K562 (cell line): Measurements from ENCODE around the gene KRT26. TPM values are rescaled to one million over a fixed set of nuclear protein-coding genes. Genes with fewer than 3 reads are reported as not detected.

ENCODE experiments used
- ATAC-seq: fragments of 200-7000 bp; cut with Tn5 transposase; 3 replicates; pipeline ENCODE4 v1.9.1; 2020; ENCODE audit warnings: moderate library complexity
- BruUV-seq: library from RNA; stranded (reverse); fragments of 400-500 nt; replicated peaks from 2 replicates; lab custom pipeline; 2021; lab: Mats Ljungman, UMichigan
- CTCF ChIA-PET: fragments of 300-600 bp; formaldehyde crosslinking; extraction: SDS; loops from one replicate; lab custom pipeline; 2021; ENCODE audit warnings: low intra/inter-chr PET ratio; lab: Yijun Ruan, JAX
- POLR2A ChIA-PET: fragments of 300-600, 350-650 bp; sonication (Branson Sonifier 250); formaldehyde crosslinking; extraction: SDS; loops from one replicate; lab custom pipeline; 2021; ENCODE audit warnings: antibody characterized with exemption, inconsistent platforms; lab: Yijun Ruan, JAX
- DNase-seq, 4 experiments: peaks; one replicate each; pipeline versions ENCODE4 v3.0.0 to v3.0.0-alpha.2; 2011 to 2018; ENCODE audit warnings: low spot score in 3 of 4, mixed read lengths in 3 of 4; ENCODE audit errors: extremely low read depth in 1 of 4
- FAIRE-seq: peaks from 2 replicates; lab custom pipeline; 2011; peaks lifted over from hg19 to GRCh38; lab: Jason Lieb, UNC
- H2AFZ ChIP-seq: 2 replicates; pipeline ENCODE4 v1.6.0; 2011; ENCODE audit warnings: low read depth, low read length, control low read depth, inconsistent platforms
- H3K27ac ChIP-seq: fragments of 200-600 bp; 3 replicates; pipeline ENCODE4 v1.8.0; 2011; ENCODE audit warnings: low read depth, mild to moderate bottlenecking, control low read depth, inconsistent platforms, low read length, moderate library complexity, mixed read lengths; ENCODE audit errors: extremely low read depth
- H3K27me3 ChIP-seq, 2 experiments: fragments of 300-600 bp in 1 of 2; 2 replicates in 1 of 2; 3 replicates in 1 of 2; pipeline versions ENCODE4 v1.6.0 to v1.8.0; 2011; ENCODE audit warnings: inconsistent platforms in 2 of 2, low read length in 2 of 2, mild to moderate bottlenecking in 1 of 2, mixed read lengths in 1 of 2, moderate library complexity in 1 of 2; ENCODE audit not compliant: control insufficient read depth in 2 of 2, insufficient read depth in 2 of 2
- H3K36me3 ChIP-seq: fragments of 300-600 bp; 3 replicates; pipeline ENCODE4 v1.8.0; 2011; ENCODE audit warnings: mild to moderate bottlenecking, low read length, inconsistent platforms; ENCODE audit not compliant: control insufficient read depth, insufficient read depth
- H3K4me1 ChIP-seq, 2 experiments: fragments of 200-600 bp in 1 of 2; replicated peaks in 1 of 2; 2 replicates in 1 of 2; 3 replicates in 1 of 2; pipeline versions ENCODE4 v1.5.1 to v1.8.0; 2011; ENCODE audit warnings: inconsistent platforms in 2 of 2, low read length in 2 of 2, mild to moderate bottlenecking in 1 of 2, mixed read lengths in 1 of 2, moderate library complexity in 1 of 2; ENCODE audit not compliant: control insufficient read depth in 2 of 2, insufficient read depth in 2 of 2
- H3K4me2 ChIP-seq: 2 replicates; pipeline ENCODE4 v1.6.1; 2011; ENCODE audit warnings: low read length, control low read depth, inconsistent platforms, mixed read lengths; ENCODE audit not compliant: insufficient read depth
- H3K4me3 ChIP-seq: fragments of 200-600 bp; sonication (generic), shearing (Covaris generic); 2 replicates; pipeline ENCODE4 v1.5.1; 2016; ENCODE audit warnings: control low read depth, inconsistent platforms
- H3K79me2 ChIP-seq: fragments of 200-600 bp; 3 replicates; pipeline ENCODE4 v1.8.0; 2011; ENCODE audit warnings: low read length, inconsistent platforms; ENCODE audit not compliant: control insufficient read depth, insufficient read depth
- H3K9ac ChIP-seq, 2 experiments: 2 replicates each; pipeline versions ENCODE4 v1.6.0 to v1.6.1; 2011; ENCODE audit warnings: low read depth in 2 of 2, low read length in 2 of 2, control low read depth in 1 of 2, inconsistent platforms in 1 of 2, mild to moderate bottlenecking in 1 of 2, mixed read lengths in 1 of 2; ENCODE audit not compliant: insufficient read depth in 1 of 2
- H3K9me1 ChIP-seq: one replicate; pipeline ENCODE4 v1.6.0; 2011; ENCODE audit warnings: inconsistent platforms, mild to moderate bottlenecking, low read length, moderate library complexity; ENCODE audit not compliant: control insufficient read depth, insufficient read depth
- H3K9me3 ChIP-seq: replicated peaks from 2 replicates; pipeline ENCODE4 v1.5.1; 2011; ENCODE audit warnings: low read depth, low read length, inconsistent platforms; ENCODE audit not compliant: control insufficient read depth, insufficient read depth
- H4K20me1 ChIP-seq: replicated peaks from 2 replicates; pipeline ENCODE4 v1.6.1; 2011; ENCODE audit warnings: low read length, inconsistent platforms, mixed read lengths; ENCODE audit not compliant: control insufficient read depth, insufficient read depth
- ARHGAP35 ChIP-seq: fragments of 450-650 bp; IDR thresholded peaks from 2 replicates; pipeline ENCODE4 v1.6.1; 2018; ENCODE audit not compliant: partially characterized antibody
- BDP1 ChIP-seq: IDR thresholded peaks from 3 replicates; pipeline ENCODE4 v1.6.1; 2011; ENCODE audit not compliant: insufficient read length, insufficient read depth
- HNRNPLL ChIP-seq: fragments of 200-400 bp; formaldehyde crosslinking; IDR thresholded peaks from 2 replicates; pipeline ENCODE4 v1.6.1; 2017; ENCODE audit warnings: low read length, low read depth, mild to moderate bottlenecking; ENCODE audit not compliant: poor library complexity, severe bottlenecking
- MAZ ChIP-seq, 2 experiments: fragments of 450-650 bp in 1 of 2; sonication (generic) in 1 of 2; formaldehyde crosslinking; IDR thresholded peaks in 1 of 2; conservative IDR thresholded peaks in 1 of 2; 2 replicates each; pipeline versions ENCODE4 v1.4.0 to v1.5.0; 2020; ENCODE audit warnings: mild to moderate bottlenecking in 1 of 2, missing genetic modification reagents in 1 of 2
- NFIC ChIP-seq: fragments of 450-650 bp; IDR thresholded peaks from 2 replicates; pipeline ENCODE4 v1.6.1; 2017; ENCODE audit warnings: mild to moderate bottlenecking, inconsistent platforms
- NRF1 ChIP-seq, 2 experiments: fragments of 450-650 bp; IDR thresholded peaks in 1 of 2; conservative IDR thresholded peaks in 1 of 2; 2 replicates each; pipeline ENCODE4 v1.6.1; 2014; ENCODE audit warnings: mild to moderate bottlenecking in 2 of 2
- ZNF785 ChIP-seq: fragments of 250-450 bp; sonication (Bioruptor Pico); IDR thresholded peaks from 2 replicates; pipeline ENCODE4 v1.4.0; 2020; ENCODE audit warnings: mild to moderate bottlenecking
- WGBS: fragments of 100-300 bp; shearing (Covaris generic); methylation state at CpG from one replicate; pipeline ENCODE4 v1.1.6; 2016; ENCODE audit warnings: low coverage, mixed read lengths; ENCODE audit not compliant: insufficient coverage; ENCODE audit errors: missing lambda C conversion rate; 5-methylcytosine and 5-hydroxymethylcytosine counted together
- in situ Hi-C: fragments of 300-500 bp; cut with MboI; formaldehyde crosslinking; loops from 4 replicates; pipeline ENCODE4 v1.15.0; 2018; ENCODE audit warnings: inconsistent platforms, mixed read lengths
- intact Hi-C: fragments of 100-400 bp; cut with micrococcal nuclease; formaldehyde crosslinking; loops from 2 replicates; pipeline ENCODE4 v1.14.2; 2022
- polyA plus RNA-seq, 8 experiments: library from polyadenylated mRNA; depleted of rRNA in 4 of 8; stranded (reverse) in 5 of 8; unstranded in 3 of 8; fragments of >200 nt; fragmentation: Nextera tagmentation in 2 of 8; fragmentation: Illumina TruSeq in 1 of 8; extraction: Ambion mirVana in 2 of 8; extraction: Trizol in 1 of 8; gene quantifications; 2 replicates each; pipeline versions ENCODE4 v1.2.1 to v1.2.3, GENCODE V29; 2011 to 2014; ENCODE audit warnings: inconsistent platforms in 1 of 8, missing spikeins in 1 of 8
- total RNA-seq, 7 experiments: library from RNA; depleted of rRNA in 6 of 7; stranded (reverse); fragments of >200 nt in 6 of 7; fragmentation: Illumina TruSeq in 2 of 7; extraction: Trizol in 2 of 7; gene quantifications; 2 replicates each; pipeline versions ENCODE4 v1.2.1 to v1.2.3, GENCODE V29; 2011 to 2021; ENCODE audit warnings: low replicate concordance in 1 of 7
- TF ChIP-seq, protein P1 (sequence below): sonication (generic); formaldehyde crosslinking; IDR thresholded peaks from 2 replicates; pipeline ENCODE4 v1.8.1; 2023; ENCODE audit warnings: mild to moderate bottlenecking, missing genetic modification reagents

Gene KRT26
- total and polyA plus RNA-seq, 9 of the 15 experiments (the other 6 are each of a cell fraction or from before 2014, with no cell fraction given): not detected

DNA sequence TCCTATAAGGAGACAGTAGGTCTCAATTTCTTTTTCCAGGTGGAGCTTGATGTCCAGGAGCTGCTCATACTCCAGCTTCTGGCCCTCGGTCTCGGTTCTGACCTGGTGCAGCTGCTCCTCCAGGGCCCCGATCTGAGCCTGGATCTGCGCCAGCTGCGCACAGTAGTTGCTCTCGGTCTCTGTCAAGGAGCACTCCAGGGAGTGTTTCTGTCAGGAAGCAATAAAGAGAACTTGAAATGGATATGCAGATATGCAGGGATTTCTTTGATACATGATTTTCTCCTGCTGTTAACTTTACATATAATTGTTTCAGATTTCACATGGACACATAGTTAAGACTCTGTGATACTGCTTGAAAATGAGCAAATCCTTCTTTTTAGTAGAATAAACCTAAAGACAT lies 21.6 kb downstream of the KRT26 start:
- POLR2A ChIA-PET: no interaction called here
- Histone ChIP-seq H3K9me1 (no peaks in the 10 kb centered on the region), H3K79me2 (no peaks in the 10 kb centered on the region), H3K27me3 (peaks cover 14 to 21% of the 10 kb centered on the region in 2 experiments; a peak in 4 of 5 replicates), H3K36me3 (no peaks in the 10 kb centered on the region), H4K20me1 (no peaks in the 10 kb centered on the region), H2AFZ (no peak overlapping the region), H3K4me1 (no peaks in the 10 kb centered on the region), H3K4me2 (no peak overlapping the region), H3K9ac (no peak overlapping the region), H3K9me3 (no peaks in the 10 kb centered on the region), H3K4me3 (no peak overlapping the region), H3K27ac (no peak overlapping the region)
- WGBS: 6% methylated on average over 6 of the region's 6 CpGs
- in situ Hi-C loops: no loop called here
- TF ChIP-seq NFIC (peak; percentile 13; the same call in 1 of the 2 replicates), HNRNPLL (peak; percentile 53), ARHGAP35 (no peak), ZNF785 (no peak), MAZ (CRISPR knock-in tag; conservative IDR thresholded peaks at IDR 0.05 in 1 of 2, IDR thresholded peaks at IDR 0.05 in 1 of 2) (no peak), NRF1 (conservative IDR thresholded peaks at IDR 0.05 in 1 of 2, IDR thresholded peaks at IDR 0.05 in 1 of 2) (peak in 1 of 2 experiments; percentile 30; a peak in 1 of 4 replicates), BDP1 (no peak)
- TF ChIP-seq, protein P1, sequence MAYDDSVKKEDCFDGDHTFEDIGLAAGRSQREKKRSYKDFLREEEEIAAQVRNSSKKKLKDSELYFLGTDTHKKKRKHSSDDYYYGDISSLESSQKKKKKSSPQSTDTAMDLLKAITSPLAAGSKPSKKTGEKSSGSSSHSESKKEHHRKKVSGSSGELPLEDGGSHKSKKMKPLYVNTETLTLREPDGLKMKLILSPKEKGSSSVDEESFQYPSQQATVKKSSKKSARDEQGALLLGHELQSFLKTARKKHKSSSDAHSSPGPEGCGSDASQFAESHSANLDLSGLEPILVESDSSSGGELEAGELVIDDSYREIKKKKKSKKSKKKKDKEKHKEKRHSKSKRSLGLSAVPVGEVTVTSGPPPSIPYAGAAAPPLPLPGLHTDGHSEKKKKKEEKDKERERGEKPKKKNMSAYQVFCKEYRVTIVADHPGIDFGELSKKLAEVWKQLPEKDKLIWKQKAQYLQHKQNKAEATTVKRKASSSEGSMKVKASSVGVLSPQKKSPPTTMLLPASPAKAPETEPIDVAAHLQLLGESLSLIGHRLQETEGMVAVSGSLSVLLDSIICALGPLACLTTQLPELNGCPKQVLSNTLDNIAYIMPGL (CRISPR knock-in tag): no peak
- intact Hi-C loops: no loop called here
- no peak for ATAC-seq
- FAIRE-seq: no peak
- no TSS peak for BruUV-seq
- no peak for DNase-seq
- CTCF ChIA-PET: interaction anchor here (0.5 kb wide), 1 partner anchor 335 kb away, joined by 3 read pairs; no protein-coding TSS in a partner anchor
